Endothelial cell of umbilical vein (primary cell): ENCODE data around the gene WASHC2C. TPM values are rescaled to one million over a fixed set of nuclear protein-coding genes. Genes with fewer than 3 reads are reported as not detected.
"Not testable (repeated sequence)": the region's sequence is repeated elsewhere in the genome, so short reads cannot be mapped to it uniquely, and the experiment has no call there.

ENCODE experiments used
- BruUV-seq: library from RNA; stranded (reverse); fragments of 400-500 nt; replicated peaks from 2 replicates; lab custom pipeline; 2021; lab: Mats Ljungman, UMichigan
- CTCF ChIA-PET: fragments of 300-600, 350-600 bp; sonication (Branson Sonifier 250); formaldehyde crosslinking; loops from one replicate; lab custom pipeline; 2021; ENCODE audit warnings: antibody characterized with exemption, inconsistent platforms; lab: Charles Lee
- POLR2A ChIA-PET: fragments of 300-600, 350-600 bp; sonication (Branson Sonifier 250); formaldehyde crosslinking; loops from one replicate; lab custom pipeline; 2021; ENCODE audit warnings: antibody characterized with exemption, inconsistent platforms; lab: Charles Lee
- DNase-seq: peaks from one replicate; pipeline ENCODE4 v3.0.0-alpha.2; 2011; ENCODE audit warnings: low read depth, low spot score
- FAIRE-seq: peaks from 2 replicates; lab custom pipeline; 2011; peaks lifted over from hg19 to GRCh38; lab: Jason Lieb, UNC
- H2AFZ ChIP-seq: 2 replicates; pipeline ENCODE4 v1.6.0; 2012; ENCODE audit warnings: low read depth, low read length, control low read depth, inconsistent platforms
- H3K27ac ChIP-seq: 2 replicates; pipeline ENCODE4 v1.5.1; 2011; ENCODE audit warnings: low read depth, mild to moderate bottlenecking, control low read depth, low read length, moderate library complexity; ENCODE audit not compliant: insufficient read depth
- H3K27me3 ChIP-seq, 2 experiments: 2 replicates each; pipeline versions ENCODE4 v1.6.0 to v1.6.1; 2011; ENCODE audit warnings: low read length in 2 of 2, mixed read lengths in 1 of 2; ENCODE audit not compliant: control insufficient read depth in 2 of 2, insufficient read depth in 2 of 2
- H3K36me3 ChIP-seq, 2 experiments: 2 replicates in 1 of 2; 3 replicates in 1 of 2; pipeline ENCODE4 v1.5.1; 2011; ENCODE audit warnings: low read length in 2 of 2, mild to moderate bottlenecking in 1 of 2, moderate library complexity in 1 of 2; ENCODE audit not compliant: control insufficient read depth in 2 of 2, insufficient read depth in 2 of 2; ENCODE audit errors: extremely low read depth in 1 of 2
- H3K4me1 ChIP-seq: 3 replicates; pipeline ENCODE4 v1.5.1; 2011; ENCODE audit warnings: mild to moderate bottlenecking, low read length; ENCODE audit not compliant: control insufficient read depth, insufficient read depth; ENCODE audit errors: extremely low read depth
- H3K4me2 ChIP-seq: 2 replicates; pipeline ENCODE4 v1.6.1; 2011; ENCODE audit warnings: low read length, control low read depth, mixed read lengths; ENCODE audit not compliant: insufficient read depth
- H3K4me3 ChIP-seq, 3 experiments: fragments of 200-600 bp in 1 of 3; sonication (generic), shearing (Covaris generic) in 1 of 3; replicated peaks in 1 of 3; 2 replicates each; pipeline ENCODE4 v1.5.1; 2011 to 2016; ENCODE audit warnings: control low read depth in 3 of 3, low read length in 3 of 3, mild to moderate bottlenecking in 2 of 3, inconsistent platforms in 1 of 3, low read depth in 1 of 3, moderate library complexity in 1 of 3; ENCODE audit not compliant: insufficient read depth in 1 of 3
- H3K79me2 ChIP-seq: 2 replicates; pipeline ENCODE4 v1.6.0; 2012; ENCODE audit warnings: low read length, inconsistent platforms; ENCODE audit not compliant: control insufficient read depth, insufficient read depth
- H3K9ac ChIP-seq: replicated peaks from 2 replicates; pipeline ENCODE3; 2011; ENCODE audit warnings: low read length, control low read depth; ENCODE audit not compliant: insufficient read depth; ENCODE audit errors: extremely low read depth
- H3K9me1 ChIP-seq: replicated peaks from 3 replicates; pipeline ENCODE4 v1.6.0; 2011; ENCODE audit warnings: mild to moderate bottlenecking, low read length; ENCODE audit not compliant: control insufficient read depth, insufficient read depth; ENCODE audit errors: extremely low read depth
- H3K9me3 ChIP-seq: replicated peaks from 2 replicates; pipeline ENCODE4 v1.5.1; 2012; ENCODE audit warnings: low read length, inconsistent platforms; ENCODE audit not compliant: control insufficient read depth, insufficient read depth
- H4K20me1 ChIP-seq: replicated peaks from 2 replicates; pipeline ENCODE3; 2011; ENCODE audit warnings: mild to moderate bottlenecking, low read length; ENCODE audit not compliant: control insufficient read depth, insufficient read depth; ENCODE audit errors: extremely low read depth
- dilution Hi-C: fragments of 300-500 bp; cut with MboI; formaldehyde crosslinking; loops from one replicate; pipeline ENCODE4 v1.15.0; 2019; ENCODE audit warnings: low sequenced_read_pairs; ENCODE audit not compliant: extremely low pct_ligation_motif_present
- intact Hi-C: fragments of 100-400 bp; cut with micrococcal nuclease; formaldehyde crosslinking; loops from one replicate; pipeline ENCODE4 v1.10.0; 2022
- polyA plus RNA-seq, 4 experiments: library from polyadenylated mRNA; depleted of rRNA in 3 of 4; stranded (reverse) in 3 of 4; unstranded in 1 of 4; fragments of >200 nt; gene quantifications; 2 replicates each; pipeline versions ENCODE4 v1.2.1 to v1.2.3, GENCODE V29; 2011 to 2012; ENCODE audit warnings: missing spikeins in 1 of 4
- total RNA-seq: library from RNA; stranded (reverse); gene quantifications from 2 replicates; pipeline ENCODE4 v1.2.3, GENCODE V29; 2021

The WASHC2C gene
- total and polyA plus RNA-seq, 2 donors (not counting 3 experiments of a cell fraction or from before 2014, with no cell fraction given): 13.9 to 48.6 TPM

- H3K9me1 ChIP-seq, H3K79me2 ChIP-seq, CTCF ChIA-PET, H4K20me1 ChIP-seq, H3K9me3 ChIP-seq, dilution Hi-C loops, H3K4me3 ChIP-seq, BruUV-seq, H3K9ac ChIP-seq, POLR2A ChIA-PET, H2AFZ ChIP-seq, H3K4me2 ChIP-seq, H3K27ac ChIP-seq, H3K27me3 ChIP-seq, H3K4me1 ChIP-seq, H3K36me3 ChIP-seq: not testable (repeated sequence)
- FAIRE-seq (peak; percentile 35), DNase-seq (peak; percentile 7)
- intact Hi-C loops: loop anchor here (5.0 kb wide), 1 partner anchor 268 kb away; no protein-coding TSS in a partner anchor
Measured at GRCh38 chr10:45734867-45735266, 7.8 kb downstream of the WASHC2C start.

GRCh38 chr10:45741559-45741958 is 14.5 kb downstream of the WASHC2C start:
- FAIRE-seq, intact Hi-C loops, H3K9me3 ChIP-seq, H4K20me1 ChIP-seq, H3K4me2 ChIP-seq, H3K9ac ChIP-seq, dilution Hi-C loops, H3K79me2 ChIP-seq, H3K4me1 ChIP-seq, H3K27me3 ChIP-seq, POLR2A ChIA-PET, H3K27ac ChIP-seq, H3K9me1 ChIP-seq, H3K4me3 ChIP-seq, CTCF ChIA-PET, H2AFZ ChIP-seq, BruUV-seq, H3K36me3 ChIP-seq, DNase-seq: not testable (repeated sequence)

DNA sequence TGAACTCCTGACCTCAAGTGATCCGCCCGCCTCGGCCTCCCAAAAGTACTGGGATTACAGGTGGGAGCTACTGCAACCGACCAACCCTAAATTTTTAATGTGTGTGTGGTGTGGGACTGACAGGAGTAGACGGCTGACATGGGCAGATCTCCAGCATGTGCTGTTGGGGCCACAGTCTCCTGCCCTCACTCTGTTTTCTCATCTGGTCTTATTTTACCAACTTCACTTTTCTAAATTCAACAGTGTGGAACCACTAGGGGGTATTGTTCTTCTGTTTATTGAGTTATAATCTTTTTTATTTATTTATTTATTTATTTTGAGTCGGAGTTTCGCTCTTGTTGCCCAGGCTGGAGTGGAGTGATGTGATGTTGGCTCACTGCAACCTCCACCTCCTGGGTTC is 14.9 kb downstream of the WASHC2C start:
- H3K79me2 ChIP-seq, H3K4me1 ChIP-seq, POLR2A ChIA-PET, DNase-seq, intact Hi-C loops, H3K9me1 ChIP-seq, H3K27ac ChIP-seq, H3K4me3 ChIP-seq, H3K36me3 ChIP-seq, H3K9me3 ChIP-seq, BruUV-seq, H3K9ac ChIP-seq, H3K4me2 ChIP-seq, dilution Hi-C loops, H2AFZ ChIP-seq, FAIRE-seq, CTCF ChIA-PET, H3K27me3 ChIP-seq, H4K20me1 ChIP-seq: not testable (repeated sequence)

GRCh38 chr10:45751141-45751540 is 24.1 kb downstream of the WASHC2C start:
- dilution Hi-C loops, H2AFZ ChIP-seq, H3K36me3 ChIP-seq, POLR2A ChIA-PET, DNase-seq, H3K27ac ChIP-seq, BruUV-seq, H3K9ac ChIP-seq, intact Hi-C loops, H3K9me1 ChIP-seq, CTCF ChIA-PET, H3K9me3 ChIP-seq, H4K20me1 ChIP-seq, H3K79me2 ChIP-seq, FAIRE-seq, H3K4me1 ChIP-seq, H3K4me2 ChIP-seq, H3K4me3 ChIP-seq, H3K27me3 ChIP-seq: not testable (repeated sequence)
